GM12801 (cell line): ENCODE data around the gene DNTT.

Source experiments
- TF ChIP-seq, protein P1 (sequence below): IDR thresholded peaks from one replicate; pipeline ENCODE4 v1.5.1; 2011; ENCODE audit warnings: control low read depth; ENCODE audit not compliant: insufficient read length; ENCODE audit errors: extremely low read depth

DNTT gene

DNA sequence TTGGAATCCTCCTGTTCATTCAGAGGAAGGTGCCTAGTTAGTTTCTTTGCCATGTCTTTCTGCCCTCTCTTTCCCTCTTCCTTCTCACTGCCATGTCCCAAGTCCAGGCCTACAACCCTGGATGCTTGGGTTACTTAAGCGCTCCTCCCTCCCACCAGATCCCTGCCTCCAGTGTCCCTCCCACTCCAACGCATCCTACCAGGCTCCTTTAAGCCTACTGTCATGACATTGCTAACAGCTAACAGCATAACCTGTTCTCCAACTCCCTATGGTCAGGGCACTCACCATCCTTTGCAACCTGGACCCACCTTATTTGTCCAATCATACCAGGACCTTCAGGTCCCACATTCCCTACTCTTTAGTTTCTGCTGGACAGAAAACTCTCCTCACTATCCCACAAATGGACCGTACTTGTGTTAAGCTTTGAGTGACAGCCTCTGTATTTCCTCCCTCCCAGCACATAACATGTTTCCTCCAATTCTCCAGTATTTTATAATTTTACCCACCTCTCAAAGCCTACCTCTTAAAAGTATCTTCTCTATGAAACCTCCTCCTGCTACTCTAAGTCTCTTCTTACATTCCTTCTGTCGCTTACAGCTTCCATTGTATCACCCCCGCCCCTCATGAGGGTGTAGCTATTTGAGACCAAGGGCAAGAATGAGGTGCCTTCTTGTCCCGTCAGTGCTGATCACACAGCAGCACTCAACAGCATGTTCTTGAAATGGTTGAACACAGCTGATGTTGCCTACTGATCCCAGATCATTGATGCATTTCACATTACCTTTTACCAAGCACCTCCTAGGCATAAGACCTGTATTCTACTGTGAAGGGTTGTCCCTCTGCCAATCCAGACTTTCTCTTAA lies 34.6 kb upstream of the DNTT start:
- TF ChIP-seq, protein P1, sequence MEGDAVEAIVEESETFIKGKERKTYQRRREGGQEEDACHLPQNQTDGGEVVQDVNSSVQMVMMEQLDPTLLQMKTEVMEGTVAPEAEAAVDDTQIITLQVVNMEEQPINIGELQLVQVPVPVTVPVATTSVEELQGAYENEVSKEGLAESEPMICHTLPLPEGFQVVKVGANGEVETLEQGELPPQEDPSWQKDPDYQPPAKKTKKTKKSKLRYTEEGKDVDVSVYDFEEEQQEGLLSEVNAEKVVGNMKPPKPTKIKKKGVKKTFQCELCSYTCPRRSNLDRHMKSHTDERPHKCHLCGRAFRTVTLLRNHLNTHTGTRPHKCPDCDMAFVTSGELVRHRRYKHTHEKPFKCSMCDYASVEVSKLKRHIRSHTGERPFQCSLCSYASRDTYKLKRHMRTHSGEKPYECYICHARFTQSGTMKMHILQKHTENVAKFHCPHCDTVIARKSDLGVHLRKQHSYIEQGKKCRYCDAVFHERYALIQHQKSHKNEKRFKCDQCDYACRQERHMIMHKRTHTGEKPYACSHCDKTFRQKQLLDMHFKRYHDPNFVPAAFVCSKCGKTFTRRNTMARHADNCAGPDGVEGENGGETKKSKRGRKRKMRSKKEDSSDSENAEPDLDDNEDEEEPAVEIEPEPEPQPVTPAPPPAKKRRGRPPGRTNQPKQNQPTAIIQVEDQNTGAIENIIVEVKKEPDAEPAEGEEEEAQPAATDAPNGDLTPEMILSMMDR = no peak

DNA sequence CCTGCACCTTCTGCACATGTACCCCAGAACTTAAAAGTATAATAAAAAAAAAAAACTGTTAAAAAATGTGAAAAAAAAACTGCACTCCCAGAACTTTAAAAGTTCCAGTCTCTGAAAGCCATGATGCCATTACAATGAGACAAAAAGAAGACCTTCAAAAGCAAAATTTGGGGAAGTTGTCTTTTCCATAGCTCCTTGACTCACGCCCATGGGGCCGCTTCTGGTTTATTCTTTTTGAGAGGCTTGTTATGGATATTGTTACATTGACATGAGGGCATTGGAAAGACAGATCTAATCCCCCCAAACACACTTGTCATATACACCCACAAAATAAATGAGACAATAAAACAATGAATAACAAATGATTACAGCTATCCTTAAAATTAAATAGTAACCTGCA lies 33.7 kb upstream of the DNTT start:
- TF ChIP-seq, protein P1 = no peak

DNA sequence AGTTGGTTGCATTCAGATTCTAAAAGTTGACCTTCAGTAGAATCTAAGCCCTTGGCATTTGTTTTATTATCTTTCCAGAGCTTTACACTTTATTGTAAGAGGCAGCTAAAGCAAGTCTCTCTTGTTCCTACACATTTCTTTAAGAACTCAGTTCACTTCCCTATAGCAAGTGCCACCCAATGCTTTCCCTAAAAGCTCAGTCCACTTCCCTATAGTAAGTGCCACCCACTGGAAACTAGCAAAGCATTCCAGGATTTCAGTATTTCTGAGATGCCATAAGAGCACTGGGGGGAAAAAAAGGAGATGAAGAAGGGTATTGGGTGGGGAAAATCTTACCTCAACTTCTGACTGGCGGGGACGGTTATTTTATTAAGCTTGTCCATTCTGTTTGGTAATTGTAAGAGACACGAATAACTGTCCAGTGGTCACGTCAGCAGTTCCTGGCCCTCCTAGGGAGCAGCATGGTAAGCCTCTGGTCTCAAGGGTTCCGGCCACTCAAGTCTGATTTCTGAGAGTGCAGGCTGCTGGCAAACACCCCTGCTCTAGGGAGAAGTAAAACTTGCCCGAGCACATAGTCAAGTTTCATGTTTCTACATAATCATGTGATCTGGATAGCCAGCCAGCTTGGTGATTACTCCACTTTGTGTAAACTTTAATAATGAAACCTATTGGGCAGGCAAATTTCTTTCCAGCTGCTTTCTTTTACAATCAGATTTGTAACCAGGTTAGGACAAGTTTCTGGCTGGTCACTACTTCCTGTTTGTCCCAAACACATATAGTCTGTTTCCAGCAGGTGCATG lies 33.0 kb upstream of the DNTT start, which contains the start of gene BLNK:
Gene BLNK (minus strand): TSS at position 554 of the 800 bp plus-strand sequence. CDS start 171 bp downstream, at position 383.
- TF ChIP-seq, protein P1 = no peak

DNA sequence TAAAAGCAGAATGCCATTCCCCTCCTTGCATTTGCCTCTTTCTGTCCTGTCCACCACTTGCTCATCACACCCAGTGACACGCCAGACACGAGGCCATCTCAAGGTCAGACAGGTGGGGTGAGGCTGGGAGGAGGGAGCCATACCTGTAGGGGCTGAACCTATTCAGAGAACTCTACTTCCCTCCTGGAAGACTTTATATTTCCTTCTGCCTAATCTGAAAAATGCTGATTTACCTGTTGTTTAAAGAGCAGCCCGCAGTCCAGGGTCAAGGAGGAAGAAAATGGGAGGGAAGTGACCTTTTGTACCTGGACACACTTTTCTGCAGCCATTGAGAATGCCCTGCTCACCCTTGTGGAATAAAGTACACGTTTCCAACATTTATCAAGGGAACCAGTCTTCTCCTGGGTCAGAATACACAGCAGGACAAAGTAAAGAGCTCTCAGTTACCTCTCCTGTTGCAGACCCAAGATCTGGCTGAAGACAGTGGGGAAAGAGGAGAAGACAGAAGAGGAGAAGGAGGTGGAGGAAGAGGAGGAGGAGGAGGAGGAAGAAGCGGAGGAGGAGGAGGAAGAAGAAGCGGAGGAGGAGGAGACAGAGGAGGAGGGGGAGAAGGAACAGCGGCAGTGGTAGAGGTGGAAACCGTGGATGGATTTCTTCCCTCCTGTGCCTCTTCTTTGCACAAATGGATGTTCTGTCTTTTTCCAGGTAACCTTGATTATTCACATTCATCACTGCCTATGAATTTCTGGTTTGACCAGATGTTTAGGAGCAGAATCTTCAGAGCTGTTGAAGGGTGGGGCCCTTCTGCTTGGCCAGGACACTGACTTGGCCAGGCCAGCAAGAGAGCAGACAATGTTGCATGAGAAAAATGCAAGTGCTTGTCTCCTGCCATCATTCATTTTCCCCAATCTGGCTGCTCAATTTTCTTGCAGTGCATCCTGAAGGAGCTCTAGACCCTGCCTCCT lies 31.6 kb upstream of the DNTT start:
- TF ChIP-seq, protein P1 = no peak

DNA sequence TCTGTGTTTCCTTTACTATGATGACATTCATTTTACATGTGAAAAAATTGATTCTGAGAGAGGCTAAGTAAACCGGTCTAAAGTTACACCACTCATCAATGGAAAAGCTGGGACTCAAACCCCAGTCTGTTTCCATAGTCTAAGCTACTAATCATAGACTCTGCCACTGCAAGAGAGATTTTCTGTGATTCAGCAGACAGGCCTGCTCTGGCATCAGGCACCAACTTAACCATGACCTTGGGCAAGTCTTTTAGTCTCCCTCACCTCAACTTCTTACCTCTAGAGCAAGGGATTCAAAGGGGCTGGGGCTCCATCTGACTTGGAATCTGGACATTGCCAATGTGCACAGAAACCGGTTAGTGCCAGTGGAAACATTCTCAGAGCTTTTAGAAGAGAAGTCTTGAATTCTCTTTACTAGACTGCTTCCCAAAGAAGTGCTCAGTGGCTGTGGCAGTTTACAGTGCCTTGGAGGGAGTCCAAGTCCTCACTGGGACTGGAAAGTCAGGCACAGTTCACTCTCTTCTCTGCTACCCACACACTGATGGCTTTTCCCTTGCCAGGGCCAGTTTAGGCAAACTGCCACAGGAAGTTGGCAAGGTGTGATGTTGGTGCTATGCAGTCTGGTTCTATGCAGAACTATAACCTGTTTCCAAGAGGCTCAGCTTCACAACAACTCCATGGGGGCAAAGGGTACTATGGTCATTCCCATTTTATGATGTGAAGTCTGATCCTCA lies 28.4 kb upstream of the DNTT start:
- TF ChIP-seq, protein P1 = no peak

DNA sequence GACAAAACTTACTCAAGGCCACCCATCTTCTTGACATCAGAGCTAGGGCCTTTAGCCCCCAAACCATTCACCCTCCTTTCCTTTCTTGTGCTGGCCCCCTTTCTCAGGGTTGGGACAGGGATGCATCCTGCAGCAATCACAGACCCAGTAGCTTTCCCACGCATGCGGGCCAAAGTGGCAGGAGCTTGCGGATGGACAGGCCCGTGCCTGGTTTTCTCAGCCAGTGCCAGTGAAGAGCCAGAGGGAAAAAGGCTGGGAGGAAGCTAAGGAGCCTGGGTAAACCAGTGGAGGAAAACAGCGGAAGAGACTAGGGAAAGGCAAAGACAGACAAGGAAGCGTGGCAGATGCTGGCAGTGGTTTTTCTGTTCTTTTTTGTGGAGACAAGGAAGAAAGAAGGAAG lies 27.8 kb upstream of the DNTT start:
- TF ChIP-seq, protein P1 = no peak
